H1 (cell line): ENCODE results near the gene FBXL17. TPM values are rescaled to one million over a fixed set of nuclear protein-coding genes. Genes with fewer than 3 reads are reported as not detected.

Source experiments
- CTCF ChIA-PET: fragments of 300-600 bp; sonication (Branson Sonifier 250); formaldehyde crosslinking; loops from one replicate; lab custom pipeline; 2021; ENCODE audit not compliant: partially characterized antibody; lab: Charles Lee
- POLR2A ChIA-PET: fragments of 300-600 bp; sonication (Branson Sonifier 250); formaldehyde crosslinking; loops from one replicate; lab custom pipeline; 2021; ENCODE audit warnings: inconsistent platforms; ENCODE audit not compliant: partially characterized antibody; lab: Charles Lee
- DNase-seq, 2 experiments: peaks; one replicate each; pipeline versions ENCODE4 v3.0.0 to v3.0.0-alpha.2; 2010 to 2022; ENCODE audit warnings: low spot score in 2 of 2, low read depth in 1 of 2, mixed read lengths in 1 of 2
- FAIRE-seq: peaks from 2 replicates; lab custom pipeline; 2011; peaks lifted over from hg19 to GRCh38; lab: Jason Lieb, UNC
- H2AFZ ChIP-seq: 2 replicates; pipeline ENCODE4 v1.8.1; 2012; ENCODE audit warnings: low read length, inconsistent platforms
- H2AK5ac ChIP-seq: 2 replicates; pipeline ENCODE4 v1.6.1; 2013; ENCODE audit warnings: low read depth, low read length
- H2BK120ac ChIP-seq: replicated peaks from 2 replicates; pipeline ENCODE3; 2013; ENCODE audit warnings: low read depth, low read length, inconsistent platforms
- H2BK12ac ChIP-seq: 2 replicates; pipeline ENCODE4 v1.6.1; 2013; ENCODE audit warnings: low read depth, low read length
- H2BK15ac ChIP-seq: 2 replicates; pipeline ENCODE4 v1.6.1; 2013; ENCODE audit warnings: low read length
- H2BK20ac ChIP-seq: 2 replicates; pipeline ENCODE4 v1.6.1; 2013; ENCODE audit warnings: low read length
- H2BK5ac ChIP-seq: 2 replicates; pipeline ENCODE4 v1.6.1; 2013; ENCODE audit warnings: low read depth, low read length
- H3K14ac ChIP-seq: 2 replicates; pipeline ENCODE4 v1.6.1; 2013; ENCODE audit warnings: inconsistent platforms; ENCODE audit not compliant: insufficient read length
- H3K18ac ChIP-seq: 2 replicates; pipeline ENCODE4 v1.6.1; 2013; ENCODE audit warnings: low read length; ENCODE audit errors: extremely low read depth
- H3K23ac ChIP-seq: 2 replicates; pipeline ENCODE4 v1.6.1; 2013; ENCODE audit warnings: inconsistent platforms; ENCODE audit not compliant: insufficient read length
- H3K23me2 ChIP-seq: 2 replicates; pipeline ENCODE4 v1.6.1; 2013; ENCODE audit warnings: low read depth, low read length
- H3K27ac ChIP-seq: 2 replicates; pipeline ENCODE4 v1.6.1; 2011; ENCODE audit warnings: low read depth, low read length, inconsistent platforms
- H3K27me3 ChIP-seq, 4 experiments: replicated peaks in 1 of 4; 1 replicate in 1 of 4; 2 replicates in 3 of 4; pipeline versions ENCODE4 v1.6.1 to v1.8.1; 2011 to 2013; ENCODE audit warnings: low read length in 3 of 4, mild to moderate bottlenecking in 3 of 4, inconsistent platforms in 2 of 4, mixed read lengths in 2 of 4, moderate library complexity in 1 of 4; ENCODE audit not compliant: control insufficient read depth in 3 of 4, insufficient read depth in 3 of 4; ENCODE audit errors: extremely low read depth in 1 of 4
- H3K36me3 ChIP-seq, 4 experiments: 2 replicates each; pipeline versions ENCODE4 v1.6.1 to v1.8.1; 2011 to 2013; ENCODE audit warnings: mild to moderate bottlenecking in 4 of 4, low read length in 3 of 4, moderate library complexity in 2 of 4, control low read depth in 1 of 4, inconsistent platforms in 1 of 4; ENCODE audit not compliant: insufficient read depth in 4 of 4, control insufficient read depth in 2 of 4
- H3K4ac ChIP-seq: replicated peaks from 2 replicates; pipeline ENCODE3; 2013; ENCODE audit warnings: low read length, low read depth, mixed read lengths, inconsistent platforms; ENCODE audit not compliant: insufficient read length
- H3K4me1 ChIP-seq, 4 experiments: replicated peaks in 1 of 4; 1 replicate in 1 of 4; 2 replicates in 3 of 4; pipeline versions ENCODE4 v1.6.1 to v1.8.1; 2011 to 2013; ENCODE audit warnings: low read length in 3 of 4, inconsistent platforms in 2 of 4, mixed read lengths in 1 of 4; ENCODE audit not compliant: insufficient read depth in 4 of 4, control insufficient read depth in 3 of 4
- H3K4me2 ChIP-seq, 2 experiments: 2 replicates each; pipeline versions ENCODE4 v1.6.1 to v1.8.1; 2011 to 2013; ENCODE audit warnings: low read depth in 2 of 2, low read length in 2 of 2, control low read depth in 1 of 2, inconsistent platforms in 1 of 2, mild to moderate bottlenecking in 1 of 2; ENCODE audit not compliant: insufficient read depth in 1 of 2
- H3K4me3 ChIP-seq, 4 experiments: fragments of 200-600, 300-600 bp in 1 of 4; sonication (generic), shearing (Covaris generic), sonication (Bioruptor Twin) in 1 of 4; 2 replicates each; pipeline versions ENCODE4 v1.5.1 to v1.8.1; 2011 to 2016; ENCODE audit warnings: low read length in 4 of 4, low read depth in 3 of 4, control low read depth in 2 of 4, inconsistent platforms in 2 of 4, mild to moderate bottlenecking in 2 of 4, mixed read lengths in 1 of 4, moderate library complexity in 1 of 4; ENCODE audit not compliant: insufficient read depth in 2 of 4; ENCODE audit errors: extremely low read depth in 1 of 4
- H3K56ac ChIP-seq: replicated peaks from 2 replicates; pipeline ENCODE3; 2013; ENCODE audit warnings: low read depth, mild to moderate bottlenecking, mixed read lengths, low read length, inconsistent platforms; ENCODE audit not compliant: insufficient read length
- H3K79me1 ChIP-seq: 2 replicates; pipeline ENCODE4 v1.6.1; 2013; ENCODE audit warnings: low read depth, low read length, control low read depth
- H3K79me2 ChIP-seq, 2 experiments: 2 replicates each; pipeline versions ENCODE4 v1.6.1 to v1.8.1; 2012 to 2013; ENCODE audit warnings: low read length in 2 of 2, mild to moderate bottlenecking in 2 of 2, inconsistent platforms in 1 of 2; ENCODE audit not compliant: insufficient read depth in 2 of 2, control insufficient read depth in 1 of 2
- H3K9ac ChIP-seq, 4 experiments: replicated peaks in 1 of 4; 1 replicate in 1 of 4; 2 replicates in 3 of 4; pipeline versions ENCODE4 v1.6.1 to v1.8.1; 2011 to 2013; ENCODE audit warnings: low read depth in 3 of 4, low read length in 3 of 4, control low read depth in 2 of 4, mild to moderate bottlenecking in 2 of 4, moderate library complexity in 2 of 4, inconsistent platforms in 1 of 4; ENCODE audit errors: extremely low read depth in 1 of 4
- H3K9me3 ChIP-seq, 2 experiments: 2 replicates each; pipeline versions ENCODE4 v1.6.1 to v1.8.1; 2012 to 2013; ENCODE audit warnings: mild to moderate bottlenecking in 2 of 2, moderate library complexity in 2 of 2, control low read depth in 1 of 2, inconsistent platforms in 1 of 2, low read depth in 1 of 2, low read length in 1 of 2, mixed read lengths in 1 of 2; ENCODE audit not compliant: insufficient read depth in 2 of 2
- H4K20me1 ChIP-seq, 2 experiments: replicated peaks in 1 of 2; 2 replicates each; pipeline versions ENCODE3 to v1.8.1; 2011 to 2013; ENCODE audit warnings: inconsistent platforms in 2 of 2, low read length in 2 of 2, mild to moderate bottlenecking in 1 of 2; ENCODE audit not compliant: insufficient read depth in 2 of 2, control insufficient read depth in 1 of 2
- H4K5ac ChIP-seq: 2 replicates; pipeline ENCODE4 v1.6.1; 2013; ENCODE audit warnings: low read length, low read depth, mixed read lengths, inconsistent platforms; ENCODE audit not compliant: insufficient read length
- H4K8ac ChIP-seq: 2 replicates; pipeline ENCODE4 v1.8.0; 2013; ENCODE audit warnings: mild to moderate bottlenecking, moderate library complexity, low read length, inconsistent platforms; ENCODE audit not compliant: insufficient read depth; ENCODE audit errors: extremely low read depth
- H4K91ac ChIP-seq: replicated peaks from 2 replicates; pipeline ENCODE3; 2013; ENCODE audit warnings: low read length, mixed read lengths, inconsistent platforms; ENCODE audit not compliant: insufficient read length
- BACH1 ChIP-seq: IDR thresholded peaks from 2 replicates; pipeline ENCODE4 v1.6.1; 2012; ENCODE audit warnings: low read length, improper control_type of control experiment
- CHD2 ChIP-seq: IDR thresholded peaks from 2 replicates; pipeline ENCODE4 v1.6.1; 2012; ENCODE audit warnings: low read length, improper control_type of control experiment
- EP300 ChIP-seq, 2 experiments: IDR thresholded peaks; 1 replicate in 1 of 2; 2 replicates in 1 of 2; pipeline ENCODE4 v1.6.1; 2011 to 2012; ENCODE audit warnings: low read depth in 2 of 2, low read length in 2 of 2, mild to moderate bottlenecking in 2 of 2, borderline replicate concordance in 1 of 2, inconsistent platforms in 1 of 2, moderate library complexity in 1 of 2
- KDM1A ChIP-seq: fragments of 200-600, 300-600 bp; sonication (generic); IDR thresholded peaks from 2 replicates; pipeline ENCODE4 v1.7.1; 2016; ENCODE audit warnings: mild to moderate bottlenecking, low read length, borderline replicate concordance
- NRF1 ChIP-seq: IDR thresholded peaks from 2 replicates; pipeline ENCODE4 v1.6.1; 2011; ENCODE audit warnings: mild to moderate bottlenecking, low read depth, low read length, improper control_type of control experiment
- POU5F1 ChIP-seq: IDR thresholded peaks from 2 replicates; pipeline ENCODE4 v1.6.1; 2011; ENCODE audit warnings: low read depth, mild to moderate bottlenecking, low read length, moderate library complexity
- RBBP5 ChIP-seq: IDR thresholded peaks from 2 replicates; pipeline ENCODE4 v1.7.1; 2012; ENCODE audit warnings: low read depth, mild to moderate bottlenecking, inconsistent platforms, low read length, moderate library complexity, borderline replicate concordance
- SP1 ChIP-seq: IDR thresholded peaks from 2 replicates; pipeline ENCODE4 v1.6.1; 2011; ENCODE audit warnings: low read depth, low read length
- TCF12 ChIP-seq: IDR thresholded peaks from 2 replicates; pipeline ENCODE4 v1.6.1; 2011; ENCODE audit warnings: low read depth, mild to moderate bottlenecking, low read length
- YY1 ChIP-seq: IDR thresholded peaks from 2 replicates; pipeline ENCODE4 v1.6.1; 2011; ENCODE audit warnings: low read depth, mild to moderate bottlenecking, low read length
- ZNF274 ChIP-seq: IDR thresholded peaks from 2 replicates; pipeline ENCODE4 v1.7.0; 2012; ENCODE audit warnings: low read length, borderline replicate concordance; ENCODE audit errors: extremely low read depth
- WGBS, 2 experiments: shearing (Covaris generic) in 1 of 2; methylation state at CpG; one replicate each; pipeline versions ENCODE4 v1.1.6 to v1.1.7; 2013 to 2015; ENCODE audit warnings: low lambda C conversion rate in 2 of 2, mixed read lengths in 2 of 2, inconsistent platforms in 1 of 2, low coverage in 1 of 2, missing lambda C conversion rate in 1 of 2; ENCODE audit not compliant: insufficient replicate concordance in 2 of 2, insufficient coverage in 1 of 2, insufficient read length in 1 of 2; ENCODE audit errors: extremely low coverage in 1 of 2, missing lambda C conversion rate in 1 of 2; 5-methylcytosine and 5-hydroxymethylcytosine counted together
- polyA plus RNA-seq, 7 experiments: library from polyadenylated mRNA; depleted of rRNA in 3 of 7; stranded (reverse) in 5 of 7; unstranded in 2 of 7; fragments of >200 nt in 5 of 7; fragments of 200-250 nt in 2 of 7; gene quantifications; 1 replicate in 5 of 7; 2 replicates in 1 of 7; 4 replicates in 1 of 7; pipeline versions ENCODE4 v1.2.1 to v1.2.3, GENCODE V29; 2011 to 2013; ENCODE audit warnings: missing spikeins in 2 of 7, mixed read lengths in 2 of 7
- total RNA-seq: library from RNA; stranded (reverse); fragmentation: NEBNext Ultra II Directional; extraction: Animal tissue kit (Norgen Biotek cat#: 25700); gene quantifications from 2 replicates; pipeline ENCODE4 v1.2.1, GENCODE V29; 2021
- TF ChIP-seq, protein P1 (sequence below): IDR thresholded peaks from 2 replicates; pipeline ENCODE4 v1.6.1; 2012; ENCODE audit warnings: low read length, inconsistent platforms

Gene FBXL17
- total and polyA plus RNA-seq, 2 of the 8 experiments (the other 6 are each of a cell fraction or from before 2014, with no cell fraction given): 0.35 to 4.3 TPM

DNA sequence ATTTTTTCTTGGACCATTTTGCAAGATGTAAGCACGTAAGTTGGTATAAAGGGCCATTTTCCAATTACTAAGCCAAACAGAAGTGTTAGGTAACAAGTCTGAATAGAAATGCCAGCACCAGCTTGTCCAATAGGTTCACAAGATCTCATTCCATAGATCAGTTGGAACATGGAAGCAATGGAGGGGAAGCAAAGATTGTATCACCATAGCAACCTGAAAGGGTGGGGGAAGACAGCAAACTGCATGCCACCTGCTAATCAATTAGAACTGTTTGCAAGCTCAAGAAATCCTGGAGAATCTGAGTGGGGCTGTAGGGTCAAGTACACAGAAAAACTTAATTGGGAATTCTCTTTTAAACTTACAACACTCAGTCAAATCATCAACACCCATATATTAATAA lies 446.3 kb downstream of the FBXL17 start:
- H2BK15ac ChIP-seq: no peak overlapping the region
- no peak overlapping the region for H3K14ac ChIP-seq
- 0 out of 2 replicates have a peak overlapping the region, but pooled peaks have one; percentile 2 for H2BK20ac ChIP-seq
- no peak overlapping the region for H4K91ac ChIP-seq
- no peak overlapping the region for H3K4me3 ChIP-seq
- H3K79me2 ChIP-seq: no peaks in the 10 kb centered on the region
- 79% methylated on average over 1 of the region's 1 CpG; no CpG with 5 or more reads in 1 of the 2 experiments for WGBS, 2 experiments
- DNase-seq (no peak), FAIRE-seq (peak; percentile 87)
- H3K9ac ChIP-seq: no peak overlapping the region
- no peaks in the 10 kb centered on the region for H3K36me3 ChIP-seq
- H3K23me2 ChIP-seq: no peaks in the 10 kb centered on the region
- POLR2A ChIA-PET: no interaction called here
- H3K4me1 ChIP-seq: peaks cover 0 to 22% (median 9%) of the 10 kb centered on the region in 4 experiments; a peak in 3 of 7 replicates
- H2BK12ac ChIP-seq: no peak overlapping the region; the same call in 1 of the 2 replicates
- H3K27ac ChIP-seq: no peak overlapping the region
- no peak overlapping the region; the same call in 1 of the 2 replicates for H2AK5ac ChIP-seq
- H3K4ac ChIP-seq: no peak overlapping the region
- H3K18ac ChIP-seq: no peak overlapping the region
- CTCF ChIA-PET: no interaction called here
- H4K8ac ChIP-seq: no peak overlapping the region
- H4K5ac ChIP-seq: peak overlapping the region; percentile 67
- H3K79me1 ChIP-seq: no peaks in the 10 kb centered on the region
- H2BK120ac ChIP-seq: no peak overlapping the region
- no peaks in the 10 kb centered on the region for H4K20me1 ChIP-seq
- 0 out of 2 replicates have a peak overlapping the region, but pooled peaks have one; percentile 38 for H2AFZ ChIP-seq
- H3K56ac ChIP-seq: no peak overlapping the region
- H2BK5ac ChIP-seq: 0 out of 2 replicates have a peak overlapping the region, but pooled peaks have one; percentile 4
- H3K9me3 ChIP-seq: no peaks in the 10 kb centered on the region
- H3K4me2 ChIP-seq: peak overlapping the region in 1 of 2 experiments; percentile 16; a peak in 2 of 4 replicates
- H3K23ac ChIP-seq: no peak overlapping the region
- H3K27me3 ChIP-seq: no peaks in the 10 kb centered on the region
- TF ChIP-seq, protein P1, sequence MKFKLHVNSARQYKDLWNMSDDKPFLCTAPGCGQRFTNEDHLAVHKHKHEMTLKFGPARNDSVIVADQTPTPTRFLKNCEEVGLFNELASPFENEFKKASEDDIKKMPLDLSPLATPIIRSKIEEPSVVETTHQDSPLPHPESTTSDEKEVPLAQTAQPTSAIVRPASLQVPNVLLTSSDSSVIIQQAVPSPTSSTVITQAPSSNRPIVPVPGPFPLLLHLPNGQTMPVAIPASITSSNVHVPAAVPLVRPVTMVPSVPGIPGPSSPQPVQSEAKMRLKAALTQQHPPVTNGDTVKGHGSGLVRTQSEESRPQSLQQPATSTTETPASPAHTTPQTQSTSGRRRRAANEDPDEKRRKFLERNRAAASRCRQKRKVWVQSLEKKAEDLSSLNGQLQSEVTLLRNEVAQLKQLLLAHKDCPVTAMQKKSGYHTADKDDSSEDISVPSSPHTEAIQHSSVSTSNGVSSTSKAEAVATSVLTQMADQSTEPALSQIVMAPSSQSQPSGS: no peak
- TF ChIP-seq POU5F1 (no peak), RBBP5 (no peak), EP300 (IDR thresholded peaks at IDR 0.05; ENCODE audit: borderline replicate concordance in 1 of 2, low read depth in 2 of 2, low read length in 2 of 2) (no peak), YY1 (no peak), SP1 (no peak), ZNF274 (no peak), TCF12 (no peak), NRF1 (no peak), BACH1 (no peak), KDM1A (no peak), CHD2 (no peak)
